ENCODE data around the gene SLAMF6.
"Not testable (repeated sequence)": the region's sequence is repeated elsewhere in the genome, so short reads cannot be mapped to it uniquely, and the experiment has no call there.

SLAMF6 gene

GRCh38 chr1:160523789-160524188 lies 734 bp upstream of the SLAMF6 start:
- not testable (repeated sequence) for H3K4me1 ChIP-seq (ENCODE audit: control insufficient read depth, insufficient read depth, low read length); H3K4me2 ChIP-seq (ENCODE audit: low read length); H3K36me3 ChIP-seq (ENCODE audit: insufficient read depth, low read length); H3K9ac ChIP-seq (ENCODE audit: low read depth, low read length); H3K27me3 ChIP-seq (ENCODE audit: control insufficient read depth, insufficient read depth, low read length); H3K9me3 ChIP-seq (replicated peaks; ENCODE audit: low read length); H3K4me3 ChIP-seq (ENCODE audit: low read length)

GRCh38 chr1:160522136-160522535 lies 919 bp downstream of the SLAMF6 start:
- Histone ChIP-seq H3K4me2 (ENCODE audit: low read length) (no peak overlapping the region), H3K4me3 (ENCODE audit: low read length) (no peak overlapping the region), H3K4me1 (ENCODE audit: control insufficient read depth, insufficient read depth, low read length) (no peaks in the 10 kb centered on the region), H3K9ac (ENCODE audit: low read depth, low read length) (no peak overlapping the region), H3K27me3 (ENCODE audit: control insufficient read depth, insufficient read depth, low read length) (no peaks in the 10 kb centered on the region), H3K9me3 (replicated peaks; ENCODE audit: low read length) (no peaks in the 10 kb centered on the region), H3K36me3 (ENCODE audit: insufficient read depth, low read length) (no peaks in the 10 kb centered on the region)

GRCh38 chr1:160521554-160521953 lies 1.5 kb downstream of the SLAMF6 start:
- no peak overlapping the region for H3K4me3 ChIP-seq (ENCODE audit: low read length)
- H3K4me1 ChIP-seq (ENCODE audit: control insufficient read depth, insufficient read depth, low read length) = no peaks in the 10 kb centered on the region

GRCh38 chr1:160520999-160521398 lies 2.1 kb downstream of the SLAMF6 start:
- no peak overlapping the region for H3K4me3 ChIP-seq (ENCODE audit: low read length)
- H3K4me1 ChIP-seq (ENCODE audit: control insufficient read depth, insufficient read depth, low read length) = no peaks in the 10 kb centered on the region
- H3K9ac ChIP-seq (ENCODE audit: low read depth, low read length) = no peak overlapping the region
- no peak overlapping the region for H3K4me2 ChIP-seq (ENCODE audit: low read length)
- H3K27me3 ChIP-seq (ENCODE audit: control insufficient read depth, insufficient read depth, low read length) = no peaks in the 10 kb centered on the region
- no peaks in the 10 kb centered on the region for H3K36me3 ChIP-seq (ENCODE audit: insufficient read depth, low read length)
- no peaks in the 10 kb centered on the region for H3K9me3 ChIP-seq (replicated peaks; ENCODE audit: low read length)

More at GRCh38 chr1:160521554-160521953, 1.5 kb downstream of the SLAMF6 start:
- Histone ChIP-seq H3K27me3 (ENCODE audit: control insufficient read depth, insufficient read depth, low read length) (no peaks in the 10 kb centered on the region), H3K9ac (ENCODE audit: low read depth, low read length) (no peak overlapping the region), H3K4me2 (ENCODE audit: low read length) (no peak overlapping the region), H3K36me3 (ENCODE audit: insufficient read depth, low read length) (no peaks in the 10 kb centered on the region), H3K9me3 (replicated peaks; ENCODE audit: low read length) (no peaks in the 10 kb centered on the region)

- no peaks in the 10 kb centered on the region for H3K9me3 ChIP-seq (replicated peaks; ENCODE audit: low read length)
- no peaks in the 10 kb centered on the region for H3K4me1 ChIP-seq (ENCODE audit: control insufficient read depth, insufficient read depth, low read length)
- no peaks in the 10 kb centered on the region for H3K27me3 ChIP-seq (ENCODE audit: control insufficient read depth, insufficient read depth, low read length)
- H3K4me3 ChIP-seq (ENCODE audit: low read length) = no peak overlapping the region
- H3K36me3 ChIP-seq (ENCODE audit: insufficient read depth, low read length) = no peaks in the 10 kb centered on the region
- no peak overlapping the region for H3K9ac ChIP-seq (ENCODE audit: low read depth, low read length)
- H3K4me2 ChIP-seq (ENCODE audit: low read length) = no peak overlapping the region
These were observed 2.5 kb downstream of the SLAMF6 start for GRCh38 chr1:160520582-160520981.

- no peaks in the 10 kb centered on the region for H3K9me3 ChIP-seq (replicated peaks; ENCODE audit: low read length)
- no peak overlapping the region for H3K9ac ChIP-seq (ENCODE audit: low read depth, low read length)
- no peak overlapping the region for H3K4me3 ChIP-seq (ENCODE audit: low read length)
- no peaks in the 10 kb centered on the region for H3K36me3 ChIP-seq (ENCODE audit: insufficient read depth, low read length)
- H3K4me1 ChIP-seq (ENCODE audit: control insufficient read depth, insufficient read depth, low read length) = no peaks in the 10 kb centered on the region
- no peak overlapping the region for H3K4me2 ChIP-seq (ENCODE audit: low read length)
- H3K27me3 ChIP-seq (ENCODE audit: control insufficient read depth, insufficient read depth, low read length) = no peaks in the 10 kb centered on the region
These were observed 3.2 kb downstream of the SLAMF6 start for GRCh38 chr1:160519642-160520435.

GRCh38 chr1:160517519-160517918 lies 5.5 kb downstream of the SLAMF6 start:
- not testable (repeated sequence) for H3K9me3 ChIP-seq (replicated peaks; ENCODE audit: low read length); H3K4me3 ChIP-seq (ENCODE audit: low read length); H3K9ac ChIP-seq (ENCODE audit: low read depth, low read length); H3K4me1 ChIP-seq (ENCODE audit: control insufficient read depth, insufficient read depth, low read length); H3K36me3 ChIP-seq (ENCODE audit: insufficient read depth, low read length); H3K4me2 ChIP-seq (ENCODE audit: low read length); H3K27me3 ChIP-seq (ENCODE audit: control insufficient read depth, insufficient read depth, low read length)

- not testable (repeated sequence) for H3K9me3 ChIP-seq (replicated peaks; ENCODE audit: low read length); H3K9ac ChIP-seq (ENCODE audit: low read depth, low read length); H3K4me2 ChIP-seq (ENCODE audit: low read length); H3K4me3 ChIP-seq (ENCODE audit: low read length); H3K27me3 ChIP-seq (ENCODE audit: control insufficient read depth, insufficient read depth, low read length); H3K36me3 ChIP-seq (ENCODE audit: insufficient read depth, low read length); H3K4me1 ChIP-seq (ENCODE audit: control insufficient read depth, insufficient read depth, low read length)
These were observed 7.1 kb downstream of the SLAMF6 start for GRCh38 chr1:160515908-160516307.

GRCh38 chr1:160504651-160505050 lies 18.4 kb downstream of the SLAMF6 start:
- Histone ChIP-seq H3K9ac (ENCODE audit: low read depth, low read length) (no peak overlapping the region), H3K4me3 (ENCODE audit: low read length) (no peak overlapping the region), H3K36me3 (ENCODE audit: insufficient read depth, low read length) (no peaks in the 10 kb centered on the region), H3K4me2 (ENCODE audit: low read length) (no peak overlapping the region), H3K27me3 (ENCODE audit: control insufficient read depth, insufficient read depth, low read length) (no peaks in the 10 kb centered on the region), H3K4me1 (ENCODE audit: control insufficient read depth, insufficient read depth, low read length) (no peaks in the 10 kb centered on the region), H3K9me3 (replicated peaks; ENCODE audit: low read length) (no peaks in the 10 kb centered on the region)

GRCh38 chr1:160503087-160503486 lies 20.0 kb downstream of the SLAMF6 start:
- Histone ChIP-seq H3K36me3 (ENCODE audit: insufficient read depth, low read length) (no peaks in the 10 kb centered on the region), H3K9me3 (replicated peaks; ENCODE audit: low read length) (no peaks in the 10 kb centered on the region), H3K4me2 (ENCODE audit: low read length) (no peak overlapping the region), H3K9ac (ENCODE audit: low read depth, low read length) (no peak overlapping the region), H3K27me3 (ENCODE audit: control insufficient read depth, insufficient read depth, low read length) (no peaks in the 10 kb centered on the region), H3K4me3 (ENCODE audit: low read length) (no peak overlapping the region), H3K4me1 (ENCODE audit: control insufficient read depth, insufficient read depth, low read length) (no peaks in the 10 kb centered on the region)

GRCh38 chr1:160500321-160500990 lies 22.6 kb downstream of the SLAMF6 start:
- Histone ChIP-seq H3K27me3 (ENCODE audit: control insufficient read depth, insufficient read depth, low read length) (no peaks in the 10 kb centered on the region), H3K4me3 (ENCODE audit: low read length) (no peak overlapping the region), H3K36me3 (ENCODE audit: insufficient read depth, low read length) (no peaks in the 10 kb centered on the region), H3K9ac (ENCODE audit: low read depth, low read length) (no peak overlapping the region), H3K4me2 (ENCODE audit: low read length) (no peak overlapping the region), H3K4me1 (ENCODE audit: control insufficient read depth, insufficient read depth, low read length) (no peaks in the 10 kb centered on the region), H3K9me3 (replicated peaks; ENCODE audit: low read length) (no peaks in the 10 kb centered on the region)

- H3K4me1 ChIP-seq (ENCODE audit: control insufficient read depth, insufficient read depth, low read length) = no peaks in the 10 kb centered on the region
- no peaks in the 10 kb centered on the region for H3K27me3 ChIP-seq (ENCODE audit: control insufficient read depth, insufficient read depth, low read length)
These were observed 23.4 kb downstream of the SLAMF6 start for GRCh38 chr1:160499631-160500030.

More at GRCh38 chr1:160499631-160500030, 23.4 kb downstream of the SLAMF6 start:
- Histone ChIP-seq H3K9me3 (replicated peaks; ENCODE audit: low read length) (no peaks in the 10 kb centered on the region), H3K9ac (ENCODE audit: low read depth, low read length) (no peak overlapping the region), H3K4me3 (ENCODE audit: low read length) (no peak overlapping the region), H3K4me2 (ENCODE audit: low read length) (no peak overlapping the region), H3K36me3 (ENCODE audit: insufficient read depth, low read length) (no peaks in the 10 kb centered on the region)
